ENCODE data around the gene CSNK1E. TPM values are rescaled to one million over a fixed set of nuclear protein-coding genes. Genes with fewer than 3 reads are reported as not detected.

CSNK1E gene
- total RNA-seq, 1 experiment from 2014 or later = 99.4 TPM

DNA sequence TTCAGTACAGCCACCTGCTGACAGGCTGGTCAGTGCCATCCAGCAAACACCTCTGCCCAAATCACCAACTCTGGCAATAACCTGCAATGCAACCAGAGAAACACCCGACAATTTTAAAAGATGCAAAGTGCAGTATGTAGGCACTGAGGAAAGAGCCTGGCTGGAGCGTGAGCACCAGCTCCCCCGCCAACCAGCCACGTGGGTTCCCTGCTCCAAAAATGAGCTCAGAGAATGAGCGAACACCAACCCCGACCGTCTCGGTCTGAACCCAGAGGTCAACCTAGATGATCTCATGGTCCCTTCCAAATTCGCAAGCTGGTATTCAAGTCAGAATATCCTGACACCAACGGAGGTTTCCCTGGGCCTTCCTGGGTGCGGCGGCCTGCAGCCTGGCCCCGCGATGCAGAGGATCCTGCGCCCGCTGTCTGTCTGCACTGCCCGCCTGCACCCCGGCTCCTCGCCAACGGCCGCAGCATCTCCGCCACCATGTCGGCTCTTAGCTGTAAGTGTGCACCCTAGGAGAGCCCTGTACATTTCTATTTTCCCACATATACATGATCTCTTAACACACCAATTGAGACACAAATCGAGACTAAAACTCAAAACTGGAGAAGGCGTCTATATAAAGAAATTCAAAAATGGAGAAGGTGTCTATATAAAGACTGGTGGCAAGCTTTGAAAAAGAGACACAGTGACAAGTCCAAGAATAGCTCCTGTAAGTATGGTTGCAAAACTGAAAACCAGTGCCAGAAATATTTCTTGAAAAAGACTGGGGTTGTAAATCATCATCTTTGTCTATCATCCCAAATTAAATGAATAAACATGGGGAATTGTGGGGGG is 67.2 kb downstream of the CSNK1E start:
- DNase-seq (ENCODE audit: low read depth) = no peak

DNA sequence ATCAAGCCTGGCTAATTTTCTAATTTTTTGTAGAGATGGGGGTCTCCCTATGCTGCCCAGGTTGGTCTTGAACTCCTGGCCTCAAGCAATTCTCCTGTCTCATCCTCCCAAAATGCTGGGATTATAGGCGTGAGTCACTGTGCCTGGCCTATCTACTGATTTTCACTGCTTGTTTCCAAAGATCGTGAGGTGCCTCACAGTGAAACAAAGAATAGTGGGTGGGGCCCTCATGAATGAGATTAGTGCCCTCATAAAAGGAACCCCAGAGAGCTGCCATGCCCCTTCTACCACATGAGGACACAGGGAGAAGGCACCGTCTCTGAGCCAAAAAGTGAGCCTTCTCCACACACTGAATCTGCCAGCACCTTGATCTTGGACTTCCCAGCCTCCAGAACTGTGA is 67.9 kb downstream of the CSNK1E start:
- no peak for DNase-seq (ENCODE audit: low read depth)

DNA sequence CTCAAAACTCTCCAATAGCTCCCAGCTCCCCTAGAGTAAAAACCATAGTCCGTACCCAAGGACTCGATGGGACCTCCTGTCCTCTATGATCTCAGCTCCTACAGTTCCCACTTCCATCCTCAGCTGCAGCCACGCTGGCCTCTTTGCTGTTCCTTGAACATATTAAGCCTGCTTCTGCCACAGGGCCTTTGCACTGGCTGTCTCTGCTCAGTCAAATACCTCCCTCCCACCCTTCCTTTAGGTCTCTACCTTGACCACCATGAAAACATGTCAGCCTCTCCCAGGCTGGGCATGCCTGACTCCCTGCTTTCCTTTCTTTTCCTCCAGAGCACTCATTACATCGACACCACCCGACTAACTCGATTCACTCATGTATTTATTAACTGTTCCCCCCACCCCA is 69.0 kb downstream of the CSNK1E start:
- DNase-seq (ENCODE audit: low read depth) = no peak

DNA sequence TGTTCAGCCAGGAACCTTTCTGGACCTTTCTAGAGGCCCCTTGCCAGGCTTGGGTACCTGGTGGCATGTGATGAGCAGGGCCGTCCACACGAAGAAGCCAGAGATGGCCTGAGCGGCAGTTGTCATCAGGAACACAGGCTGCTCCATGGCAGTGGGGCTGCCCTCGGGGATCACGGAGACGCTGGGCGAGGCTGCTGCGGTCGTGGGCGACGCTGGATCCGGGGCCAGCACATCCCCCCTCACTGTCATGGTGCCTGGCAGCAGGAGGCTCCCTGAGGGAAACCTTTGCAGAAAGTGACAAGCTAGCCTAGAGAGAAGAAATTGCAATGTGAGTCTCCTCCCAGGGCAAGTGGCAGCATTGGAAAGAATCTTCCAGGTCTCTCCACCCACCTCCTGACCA is 69.5 kb downstream of the CSNK1E start:
- no peak for DNase-seq (ENCODE audit: low read depth)

DNA sequence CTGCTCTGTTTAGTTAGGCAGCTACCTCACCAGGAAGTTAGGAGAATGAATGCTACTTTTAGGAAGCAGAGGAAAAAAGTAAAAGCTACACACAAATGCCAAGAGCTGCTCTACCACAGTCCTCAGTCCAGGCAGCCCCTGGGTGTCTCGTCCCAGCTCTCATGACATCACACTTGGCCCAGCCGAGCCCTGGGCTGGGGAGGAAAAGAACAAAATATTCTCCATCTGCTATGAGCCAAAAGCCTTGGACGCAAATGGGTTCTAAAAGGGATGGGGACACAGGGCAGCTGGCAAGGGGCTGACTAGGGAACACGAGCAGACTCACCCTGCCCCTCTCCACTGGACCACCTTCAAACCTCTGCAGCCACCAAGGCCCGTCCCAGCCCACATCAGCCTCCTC is 70.5 kb downstream of the CSNK1E start:
- DNase-seq (ENCODE audit: low read depth) = no peak

DNA sequence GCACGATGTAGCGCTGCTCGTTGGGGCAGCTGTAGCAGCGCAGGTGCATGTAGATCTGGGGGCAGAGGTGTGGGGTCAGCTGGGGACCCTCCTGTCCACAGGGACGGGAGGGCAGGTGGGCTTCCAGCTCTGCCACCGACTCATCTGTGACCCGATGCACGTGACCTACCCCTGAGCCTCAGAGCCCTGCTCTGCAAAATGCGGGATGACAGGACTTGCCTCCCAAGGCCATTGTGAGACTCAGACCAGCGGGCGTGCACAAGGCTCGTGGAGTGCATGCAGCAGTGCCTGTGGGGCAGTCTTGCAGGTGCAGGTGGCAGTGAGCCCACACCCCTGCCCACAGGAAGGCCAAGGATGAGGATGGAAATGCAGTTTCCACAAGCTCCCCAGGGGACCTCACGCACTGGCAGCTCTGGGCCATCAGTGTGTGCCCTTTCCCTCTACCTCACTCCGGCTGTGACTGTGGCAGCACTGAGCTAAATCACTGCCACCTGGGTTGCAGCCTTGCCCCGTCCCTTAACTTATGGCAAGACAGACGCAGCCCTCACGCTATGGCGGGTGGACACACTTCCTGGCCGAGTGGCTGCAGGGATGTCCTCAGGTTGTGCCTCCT is 71.1 kb downstream of the CSNK1E start:
- DNase-seq (ENCODE audit: low read depth) = no peak

DNA sequence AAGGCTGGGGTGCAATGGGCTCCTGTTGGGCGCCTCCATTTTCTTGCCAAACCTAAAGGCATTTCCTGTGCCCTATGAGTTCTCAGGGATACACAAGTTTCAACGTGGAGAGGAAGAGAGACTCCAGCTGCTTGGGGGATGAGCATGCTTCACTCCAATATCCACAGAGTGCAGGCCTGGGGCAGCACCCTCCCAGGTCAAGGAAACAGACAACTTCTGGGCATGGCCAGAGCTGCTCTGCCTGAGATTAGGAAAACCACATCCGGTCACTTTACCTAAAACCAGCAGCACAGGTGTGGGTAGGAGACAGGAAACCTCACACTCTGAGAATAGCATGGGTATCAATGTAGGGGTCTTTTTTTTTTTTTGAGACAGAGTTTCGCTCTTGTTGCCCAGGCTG is 73.1 kb downstream of the CSNK1E start:
- DNase-seq (ENCODE audit: low read depth) = no peak

DNA sequence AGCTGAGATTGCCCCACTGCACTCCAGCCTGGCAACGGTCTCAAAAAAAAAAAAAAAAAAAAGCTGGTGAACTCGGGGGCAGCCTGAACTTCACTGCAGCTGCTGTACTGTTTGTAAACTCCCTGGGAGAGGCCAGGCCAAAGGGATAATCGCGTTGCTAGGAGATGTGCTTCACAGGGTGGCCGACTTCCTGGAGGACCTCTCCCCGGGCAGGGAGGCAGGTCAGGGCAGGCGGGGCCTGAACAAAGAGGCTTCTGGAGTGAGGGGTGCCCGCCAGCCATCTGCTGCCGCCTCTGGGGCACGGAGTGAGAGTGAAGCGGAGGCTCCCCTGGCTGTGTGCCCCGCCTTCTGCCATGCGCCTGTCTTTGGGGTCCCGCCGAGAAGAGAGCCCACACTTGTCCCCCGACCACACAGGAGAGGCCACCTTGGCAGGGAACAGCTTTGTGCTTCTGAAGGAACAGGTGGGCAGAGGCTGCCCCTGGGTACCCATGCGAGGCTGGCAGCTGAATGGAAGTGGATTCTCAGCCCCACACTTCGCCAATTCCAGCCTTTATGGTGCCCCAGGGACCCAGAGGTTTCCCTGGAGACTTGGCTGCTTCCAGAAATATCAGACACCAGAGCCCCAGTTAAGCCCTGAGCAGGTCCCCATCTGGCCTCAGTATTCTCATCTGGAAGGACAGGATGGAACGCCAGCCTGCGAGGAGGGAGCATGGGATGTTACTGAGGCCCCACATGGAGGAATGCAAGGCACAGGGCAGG is 74.0 kb downstream of the CSNK1E start:
- DNase-seq (ENCODE audit: low read depth) = no peak

DNA sequence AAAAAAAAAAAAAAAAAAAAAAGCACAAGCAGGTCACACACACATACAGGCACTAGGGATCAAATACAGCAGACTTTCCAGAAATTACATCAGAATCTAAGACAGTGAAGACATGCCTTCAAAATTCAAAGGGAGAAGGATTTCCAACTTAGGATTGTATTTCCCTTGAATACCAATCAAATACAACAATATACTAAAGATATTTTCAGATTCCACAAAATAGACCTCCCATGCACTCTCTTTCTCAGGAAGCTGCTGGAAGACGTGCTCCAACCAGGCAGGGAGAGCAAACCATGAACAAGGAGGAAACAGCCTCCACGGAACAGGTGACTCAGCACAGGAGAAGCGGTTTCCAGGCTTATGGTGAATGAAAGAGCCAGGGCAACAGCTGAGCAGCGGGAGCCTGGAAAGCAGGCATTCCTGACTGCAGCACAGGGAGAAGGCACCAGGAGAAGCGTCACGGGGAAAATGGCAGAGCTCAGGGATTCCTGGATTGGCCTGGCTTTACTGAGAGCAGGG is 76.4 kb downstream of the CSNK1E start:
- DNase-seq (ENCODE audit: low read depth) = peak; percentile 90

Other genes starting within 250 kb of the CSNK1E start
- not detected in 2 replicates for gene SLC16A8, start 233.2 kb downstream of the CSNK1E start, total RNA-seq (2014; rRNA removed; shearing (Covaris generic))
- gene BAIAP2L2, start 206.7 kb downstream of the CSNK1E start, total RNA-seq (2014; rRNA removed; shearing (Covaris generic)) = not detected in 2 replicates
- 0.96 TPM in 1 of 2 replicates, not detected in the other for gene PLA2G6, start 135.6 kb downstream of the CSNK1E start, total RNA-seq (2014; rRNA removed; shearing (Covaris generic))
- 9.1 and 13.5 TPM in 2 replicates for gene MAFF, start 115.4 kb downstream of the CSNK1E start, total RNA-seq (2014; rRNA removed; shearing (Covaris generic))
- 51.0 and 90.7 TPM in 2 replicates for gene TMEM184B, start 44.4 kb downstream of the CSNK1E start, total RNA-seq (2014; rRNA removed; shearing (Covaris generic))
- 0.22 and 1.1 TPM in 2 replicates for gene KCNJ4, start 137.8 kb upstream of the CSNK1E start, total RNA-seq (2014; rRNA removed; shearing (Covaris generic))
- gene KDELR3, start 150.7 kb upstream of the CSNK1E start, total RNA-seq (2014; rRNA removed; shearing (Covaris generic)) = 58.5 and 83.7 TPM in 2 replicates
- gene DDX17, start 188.9 kb upstream of the CSNK1E start, total RNA-seq (2014; rRNA removed; shearing (Covaris generic)) = 233 and 380 TPM in 2 replicates

Data from M059J (cell line).